ENCODE data around the gene CLRN2.

DNA sequence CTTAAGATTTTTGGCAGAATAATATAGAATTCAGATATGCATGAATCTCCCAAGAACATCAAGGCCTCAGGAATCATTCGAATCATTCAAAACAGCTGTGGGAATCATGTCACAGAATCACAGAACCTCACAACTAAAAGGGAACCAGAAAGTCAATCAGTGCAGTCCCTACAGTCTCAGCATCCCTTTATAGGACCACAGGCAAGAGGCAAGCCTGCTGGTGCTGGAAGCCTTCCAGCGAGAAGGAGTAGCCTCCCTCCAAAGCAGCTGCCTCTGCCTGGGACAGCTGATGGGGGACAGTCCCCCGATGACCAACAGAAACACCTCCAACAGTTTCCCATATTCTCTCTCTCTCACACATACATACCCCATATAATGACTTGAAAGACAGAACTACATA lies 23.8 kb upstream of the CLRN2 start:
- TF ChIP-seq, protein P1, sequence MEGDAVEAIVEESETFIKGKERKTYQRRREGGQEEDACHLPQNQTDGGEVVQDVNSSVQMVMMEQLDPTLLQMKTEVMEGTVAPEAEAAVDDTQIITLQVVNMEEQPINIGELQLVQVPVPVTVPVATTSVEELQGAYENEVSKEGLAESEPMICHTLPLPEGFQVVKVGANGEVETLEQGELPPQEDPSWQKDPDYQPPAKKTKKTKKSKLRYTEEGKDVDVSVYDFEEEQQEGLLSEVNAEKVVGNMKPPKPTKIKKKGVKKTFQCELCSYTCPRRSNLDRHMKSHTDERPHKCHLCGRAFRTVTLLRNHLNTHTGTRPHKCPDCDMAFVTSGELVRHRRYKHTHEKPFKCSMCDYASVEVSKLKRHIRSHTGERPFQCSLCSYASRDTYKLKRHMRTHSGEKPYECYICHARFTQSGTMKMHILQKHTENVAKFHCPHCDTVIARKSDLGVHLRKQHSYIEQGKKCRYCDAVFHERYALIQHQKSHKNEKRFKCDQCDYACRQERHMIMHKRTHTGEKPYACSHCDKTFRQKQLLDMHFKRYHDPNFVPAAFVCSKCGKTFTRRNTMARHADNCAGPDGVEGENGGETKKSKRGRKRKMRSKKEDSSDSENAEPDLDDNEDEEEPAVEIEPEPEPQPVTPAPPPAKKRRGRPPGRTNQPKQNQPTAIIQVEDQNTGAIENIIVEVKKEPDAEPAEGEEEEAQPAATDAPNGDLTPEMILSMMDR (conservative IDR thresholded peaks at IDR 0.05; ENCODE audit: low read depth, low read length) = no peak
- no peak for TF ChIP-seq EZH2 (IDR thresholded peaks at IDR 0.05; ENCODE audit: low read length, unreplicated experiment)
